ENCODE data around the gene SH3BP5L. TPM values are rescaled to one million over a fixed set of nuclear protein-coding genes. Genes with fewer than 3 reads are reported as not detected.
"Not testable (repeated sequence)": the region's sequence is repeated elsewhere in the genome, so short reads cannot be mapped to it uniquely, and the experiment has no call there.

SH3BP5L gene
- total and polyA plus RNA-seq, 4 donors, result 16.4 to 25.5 (median 17.5) TPM

DNA sequence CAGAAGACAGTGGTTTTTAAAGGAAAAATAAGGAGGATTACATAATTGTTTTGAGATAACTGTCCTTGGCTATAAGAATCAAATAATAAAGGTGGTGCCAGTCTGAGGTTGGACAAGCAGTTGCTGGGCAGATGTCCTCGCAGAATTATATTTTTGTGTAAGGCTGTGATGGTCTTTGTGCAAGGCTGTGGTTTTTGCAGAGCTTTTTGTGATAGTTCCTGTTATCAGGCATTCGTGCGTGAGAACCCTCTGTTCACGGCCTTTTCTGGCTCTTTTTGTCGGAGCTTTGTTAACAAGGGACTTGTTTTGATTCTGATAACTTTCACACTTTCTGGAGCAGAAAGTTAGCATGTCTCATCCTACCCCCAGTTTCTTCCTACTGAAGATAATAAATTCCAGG is 33.4 kb downstream of the SH3BP5L start:
- Histone ChIP-seq H3K4me1 (ENCODE audit: control insufficient read depth in 5 of 5, insufficient read depth in 5 of 5, low read length in 5 of 5) (no peaks in the 10 kb centered on the region), H3K36me3 (ENCODE audit: control insufficient read depth in 4 of 4, insufficient read depth in 4 of 4, low read length in 4 of 4) (no peaks in the 10 kb centered on the region), H3K4me3 (no peak overlapping the region), H3K9me3 (ENCODE audit: control insufficient read depth in 4 of 4, insufficient read depth in 3 of 4, low read length in 3 of 4) (peaks cover 0 to 9% (median 4%) of the 10 kb centered on the region in 4 donors), H3K27me3 (ENCODE audit: control insufficient read depth in 3 of 3, insufficient read depth in 3 of 3, low read length in 2 of 3) (no peaks in the 10 kb centered on the region), H3K9ac (ENCODE audit: insufficient read depth in 1 of 2, low read length in 2 of 2) (no peak overlapping the region), H3K27ac (ENCODE audit: low read depth in 1 of 2, low read length in 1 of 2) (no peak overlapping the region)
- 41 to 64% methylated on average over 5 of the region's 5 CpGs for WGBS, 2 donors
- TF ChIP-seq, protein P1, sequence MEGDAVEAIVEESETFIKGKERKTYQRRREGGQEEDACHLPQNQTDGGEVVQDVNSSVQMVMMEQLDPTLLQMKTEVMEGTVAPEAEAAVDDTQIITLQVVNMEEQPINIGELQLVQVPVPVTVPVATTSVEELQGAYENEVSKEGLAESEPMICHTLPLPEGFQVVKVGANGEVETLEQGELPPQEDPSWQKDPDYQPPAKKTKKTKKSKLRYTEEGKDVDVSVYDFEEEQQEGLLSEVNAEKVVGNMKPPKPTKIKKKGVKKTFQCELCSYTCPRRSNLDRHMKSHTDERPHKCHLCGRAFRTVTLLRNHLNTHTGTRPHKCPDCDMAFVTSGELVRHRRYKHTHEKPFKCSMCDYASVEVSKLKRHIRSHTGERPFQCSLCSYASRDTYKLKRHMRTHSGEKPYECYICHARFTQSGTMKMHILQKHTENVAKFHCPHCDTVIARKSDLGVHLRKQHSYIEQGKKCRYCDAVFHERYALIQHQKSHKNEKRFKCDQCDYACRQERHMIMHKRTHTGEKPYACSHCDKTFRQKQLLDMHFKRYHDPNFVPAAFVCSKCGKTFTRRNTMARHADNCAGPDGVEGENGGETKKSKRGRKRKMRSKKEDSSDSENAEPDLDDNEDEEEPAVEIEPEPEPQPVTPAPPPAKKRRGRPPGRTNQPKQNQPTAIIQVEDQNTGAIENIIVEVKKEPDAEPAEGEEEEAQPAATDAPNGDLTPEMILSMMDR (IDR thresholded peaks at IDR 0.05; ENCODE audit: control extremely low read depth, extremely low read depth), result no peak
- no peak for DNase-seq
- ATAC-seq (ENCODE audit: insufficient read depth, low FRiP score), result no peak

DNA sequence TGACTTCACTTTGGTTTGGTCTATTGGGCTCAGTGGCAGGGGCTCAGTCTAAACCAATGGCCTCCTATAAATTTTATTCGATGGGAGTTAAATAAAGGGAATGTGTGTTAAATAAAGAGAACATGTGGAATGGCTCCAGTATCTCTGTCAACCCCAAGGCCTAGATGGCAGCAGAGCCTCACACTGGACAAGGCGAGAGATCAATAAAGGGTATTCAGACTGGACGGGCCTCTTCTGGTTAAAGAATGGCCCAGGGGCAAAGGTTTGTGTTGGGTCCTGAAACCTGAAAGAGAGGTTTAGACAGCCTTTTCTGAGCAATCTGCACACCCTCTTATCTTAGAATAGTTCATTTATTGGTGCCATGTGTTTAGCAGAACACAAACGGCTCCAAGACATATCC is 34.7 kb downstream of the SH3BP5L start:
- TF ChIP-seq, protein P1 (IDR thresholded peaks at IDR 0.05; ENCODE audit: control extremely low read depth, extremely low read depth), result no peak
- Histone ChIP-seq H3K27ac (ENCODE audit: low read depth in 1 of 2, low read length in 1 of 2) (no peak overlapping the region), H3K4me1 (ENCODE audit: control insufficient read depth in 5 of 5, insufficient read depth in 5 of 5, low read length in 5 of 5) (no peaks in the 10 kb centered on the region), H3K9me3 (ENCODE audit: control insufficient read depth in 4 of 4, insufficient read depth in 3 of 4, low read length in 3 of 4) (peaks cover 0 to 9% (median 4%) of the 10 kb centered on the region in 4 donors), H3K27me3 (ENCODE audit: control insufficient read depth in 3 of 3, insufficient read depth in 3 of 3, low read length in 2 of 3) (no peaks in the 10 kb centered on the region), H3K4me3 (no peak overlapping the region), H3K36me3 (ENCODE audit: control insufficient read depth in 4 of 4, insufficient read depth in 4 of 4, low read length in 4 of 4) (no peaks in the 10 kb centered on the region), H3K9ac (ENCODE audit: insufficient read depth in 1 of 2, low read length in 2 of 2) (no peak overlapping the region)
- ATAC-seq (ENCODE audit: insufficient read depth, low FRiP score) (no peak), DNase-seq (no peak)
- 88 to 96% methylated on average over 4 of the region's 4 CpGs for WGBS, 2 donors

DNA sequence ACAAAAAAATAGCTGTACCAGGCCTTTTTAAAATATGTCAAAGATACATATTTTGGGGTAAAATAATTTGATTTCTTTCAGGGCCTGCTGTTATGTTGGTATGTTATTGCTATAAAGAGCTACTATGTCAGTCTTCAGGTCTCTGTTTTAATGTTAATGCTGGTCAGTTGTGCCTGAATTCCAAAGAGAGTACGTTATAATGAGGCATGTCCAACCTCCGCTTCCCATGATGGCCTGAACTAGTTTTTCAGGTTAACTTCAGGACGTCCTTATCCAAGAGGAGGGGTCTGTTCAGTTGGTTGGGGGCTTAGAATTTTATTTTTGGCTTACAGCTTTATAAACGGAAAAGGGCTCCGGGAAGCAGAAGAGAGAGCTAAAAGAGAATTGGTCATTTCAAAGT is 35.3 kb downstream of the SH3BP5L start:
- no peak for DNase-seq
- no peak overlapping the region for H3K9ac ChIP-seq (ENCODE audit: insufficient read depth in 1 of 2, low read length in 2 of 2)
- no peaks in the 10 kb centered on the region for H3K36me3 ChIP-seq (ENCODE audit: control insufficient read depth in 4 of 4, insufficient read depth in 4 of 4, low read length in 4 of 4)
- WGBS, 2 donors, result 82 to 89% methylated on average over 5 of the region's 5 CpGs
- no peaks in the 10 kb centered on the region for H3K4me1 ChIP-seq (ENCODE audit: control insufficient read depth in 5 of 5, insufficient read depth in 5 of 5, low read length in 5 of 5)
- peaks cover 0 to 8% (median 3%) of the 10 kb centered on the region in 4 donors for H3K9me3 ChIP-seq (ENCODE audit: control insufficient read depth in 4 of 4, insufficient read depth in 3 of 4, low read length in 3 of 4)
- H3K4me3 ChIP-seq, result no peak overlapping the region
- no peak overlapping the region for H3K27ac ChIP-seq (ENCODE audit: low read depth in 1 of 2, low read length in 1 of 2)
- TF ChIP-seq, protein P1 (IDR thresholded peaks at IDR 0.05; ENCODE audit: control extremely low read depth, extremely low read depth), result no peak
- ATAC-seq (ENCODE audit: insufficient read depth, low FRiP score), result no peak
- H3K27me3 ChIP-seq (ENCODE audit: control insufficient read depth in 3 of 3, insufficient read depth in 3 of 3, low read length in 2 of 3), result no peaks in the 10 kb centered on the region

DNA sequence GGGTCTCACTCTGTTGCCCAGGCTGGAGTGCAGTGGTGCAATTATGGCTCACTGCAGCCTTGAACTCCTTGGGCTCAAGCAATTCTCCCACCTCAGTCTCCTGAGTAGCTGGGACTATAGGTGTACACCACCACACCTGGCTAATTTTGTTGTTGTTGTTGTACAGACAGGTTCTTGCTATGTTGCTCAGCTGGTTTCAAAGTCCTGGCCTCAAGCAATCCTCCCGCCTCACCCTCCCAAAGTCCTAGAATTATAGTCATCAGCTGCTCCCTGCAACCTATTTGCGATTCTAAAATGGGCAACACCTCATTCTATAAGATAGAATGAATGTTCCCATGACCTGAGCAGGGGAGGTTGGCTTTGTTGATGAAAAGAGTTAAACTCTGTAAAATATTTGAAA is 36.4 kb downstream of the SH3BP5L start:
- H3K9me3 ChIP-seq (ENCODE audit: control insufficient read depth in 4 of 4, insufficient read depth in 3 of 4, low read length in 3 of 4); H3K36me3 ChIP-seq (ENCODE audit: control insufficient read depth in 4 of 4, insufficient read depth in 4 of 4, low read length in 4 of 4); H3K9ac ChIP-seq (ENCODE audit: insufficient read depth in 1 of 2, low read length in 2 of 2); H3K4me3 ChIP-seq; ATAC-seq (ENCODE audit: insufficient read depth, low FRiP score); H3K27ac ChIP-seq (ENCODE audit: low read depth in 1 of 2, low read length in 1 of 2); DNase-seq; H3K27me3 ChIP-seq (ENCODE audit: control insufficient read depth in 3 of 3, insufficient read depth in 3 of 3, low read length in 2 of 3); H3K4me1 ChIP-seq (ENCODE audit: control insufficient read depth in 5 of 5, insufficient read depth in 5 of 5, low read length in 5 of 5): not testable (repeated sequence)
- WGBS, 2 donors, result 82 to 89% methylated on average over 2 of the region's 2 CpGs

Measured in lung (tissue), 12 donors.